ENCODE results near the gene SLC38A3. TPM values are rescaled to one million over a fixed set of nuclear protein-coding genes. Genes with fewer than 3 reads are reported as not detected.

SLC38A3 gene
- total and polyA plus RNA-seq, 2 donors (not counting 3 experiments of a cell fraction or from before 2014, with no cell fraction given) = 0.60 to 1.1 TPM

GRCh38 chr3:50269977-50270413 lies 64.9 kb downstream of the SLC38A3 start:
- CTCF ChIA-PET = interaction anchor here (1.0 to 3.7 kb wide), 7 partner anchors 10 to 75 kb away, joined by 3 to 26 read pairs (median 5); no protein-coding TSS in a partner anchor
- Histone ChIP-seq H2AFZ (ENCODE audit: low read depth, low read length) (no peak overlapping the region), H3K9me1 (replicated peaks; ENCODE audit: control insufficient read depth, extremely low read depth, insufficient read depth, low read length) (no peaks in the 10 kb centered on the region), H3K4me2 (ENCODE audit: insufficient read depth, low read length) (no peak overlapping the region), H3K27ac (ENCODE audit: insufficient read depth, low read depth, low read length) (no peak overlapping the region), H3K9ac (replicated peaks; ENCODE audit: extremely low read depth, insufficient read depth, low read length) (no peak overlapping the region), H4K20me1 (replicated peaks; ENCODE audit: control insufficient read depth, extremely low read depth, insufficient read depth, low read length) (no peaks in the 10 kb centered on the region), H3K9me3 (replicated peaks; ENCODE audit: control insufficient read depth, insufficient read depth, low read length) (no peaks in the 10 kb centered on the region), H3K27me3 (ENCODE audit: control insufficient read depth in 2 of 2, insufficient read depth in 2 of 2, low read length in 2 of 2) (peaks cover 7% of the 10 kb centered on the region in 2 experiments), H3K79me2 (ENCODE audit: control insufficient read depth, insufficient read depth, low read length) (no peaks in the 10 kb centered on the region), H3K36me3 (ENCODE audit: control insufficient read depth in 2 of 2, extremely low read depth in 1 of 2, insufficient read depth in 2 of 2, low read length in 2 of 2) (no peaks in the 10 kb centered on the region), H3K4me1 (ENCODE audit: control insufficient read depth, extremely low read depth, insufficient read depth, low read length) (peaks cover 2% of the 10 kb centered on the region), H3K4me3 (replicated peaks in 1 of 3; ENCODE audit: insufficient read depth in 1 of 3, low read depth in 1 of 3, low read length in 3 of 3) (no peak overlapping the region)
- FAIRE-seq (no peak), DNase-seq (ENCODE audit: low read depth, low spot score) (no peak)
- intact Hi-C loops (cut with micrococcal nuclease) (loop anchor here (2.0 to 10.0 kb wide), 2 partner anchors 15 to 145 kb away; no protein-coding TSS in a partner anchor), dilution Hi-C loops (cut with MboI; ENCODE audit: extremely low pct_ligation_motif_present, low sequenced_read_pairs) (no loop called here)
- POLR2A ChIA-PET = interaction anchor here (1.6 kb wide), 1 partner anchor 24 kb away, joined by 3 read pairs; no protein-coding TSS in a partner anchor
- BruUV-seq (replicated peaks) = no TSS peak
- no peak for TF ChIP-seq MYC (IDR thresholded peaks at IDR 0.05; ENCODE audit: low read depth, low read length)
- TF ChIP-seq, protein P1, sequence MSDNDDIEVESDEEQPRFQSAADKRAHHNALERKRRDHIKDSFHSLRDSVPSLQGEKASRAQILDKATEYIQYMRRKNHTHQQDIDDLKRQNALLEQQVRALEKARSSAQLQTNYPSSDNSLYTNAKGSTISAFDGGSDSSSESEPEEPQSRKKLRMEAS (IDR thresholded peaks at IDR 0.05; ENCODE audit: insufficient read depth, insufficient read length) = no peak
- no peak for TF ChIP-seq POLR2A (IDR thresholded peaks at IDR 0.05; ENCODE audit: low read depth, low read length)

GRCh38 chr3:50270422-50271224 lies 65.6 kb downstream of the SLC38A3 start:
- DNase-seq (ENCODE audit: low read depth, low spot score) = no peak
- dilution Hi-C loops (cut with MboI; ENCODE audit: extremely low pct_ligation_motif_present, low sequenced_read_pairs) (no loop called here), intact Hi-C loops (cut with micrococcal nuclease) (loop anchor here (2.0 kb wide), 1 partner anchor 16 kb away; no protein-coding TSS in a partner anchor)
- H3K4me1 ChIP-seq (ENCODE audit: control insufficient read depth, extremely low read depth, insufficient read depth, low read length) = peaks cover 2% of the 10 kb centered on the region
- no TSS peak for BruUV-seq (replicated peaks)
- no peaks in the 10 kb centered on the region for H3K79me2 ChIP-seq (ENCODE audit: control insufficient read depth, insufficient read depth, low read length)
- H3K9me3 ChIP-seq (replicated peaks; ENCODE audit: control insufficient read depth, insufficient read depth, low read length) = no peaks in the 10 kb centered on the region
- no peaks in the 10 kb centered on the region for H3K9me1 ChIP-seq (replicated peaks; ENCODE audit: control insufficient read depth, extremely low read depth, insufficient read depth, low read length)
- H3K27ac ChIP-seq (ENCODE audit: insufficient read depth, low read depth, low read length) = no peak overlapping the region
- H3K27me3 ChIP-seq (ENCODE audit: control insufficient read depth in 2 of 2, insufficient read depth in 2 of 2, low read length in 2 of 2) = peaks cover 12 to 14% of the 10 kb centered on the region in 2 experiments
- no peak for TF ChIP-seq GATA2 (IDR thresholded peaks at IDR 0.05; ENCODE audit: insufficient read depth, insufficient read length, low read depth, low read length)
- TF ChIP-seq CTCF (IDR thresholded peaks at IDR 0.05; ENCODE audit: extremely low read depth in 1 of 2, insufficient read depth in 1 of 2, low read depth in 1 of 2, low read length in 2 of 2) = no peak
- no peak overlapping the region for H3K4me2 ChIP-seq (ENCODE audit: insufficient read depth, low read length)
- POLR2A ChIA-PET = interaction anchor here (0.6 to 1.6 kb wide), 2 partner anchors 24 to 71 kb away, joined by 3 read pairs; no protein-coding TSS in a partner anchor
- H2AFZ ChIP-seq (ENCODE audit: low read depth, low read length) = no peak overlapping the region
- CTCF ChIA-PET = interaction anchor here (0.6 to 4.7 kb wide), 8 partner anchors 24 to 76 kb away, joined by 3 to 53 read pairs (median 6); no protein-coding TSS in a partner anchor
- FAIRE-seq = no peak
- no peak overlapping the region for H3K9ac ChIP-seq (replicated peaks; ENCODE audit: extremely low read depth, insufficient read depth, low read length)
- no peaks in the 10 kb centered on the region for H3K36me3 ChIP-seq (ENCODE audit: control insufficient read depth in 2 of 2, extremely low read depth in 1 of 2, insufficient read depth in 2 of 2, low read length in 2 of 2)
- H3K4me3 ChIP-seq (replicated peaks in 1 of 3; ENCODE audit: insufficient read depth in 1 of 3, low read depth in 1 of 3, low read length in 3 of 3) = no peak overlapping the region
- H4K20me1 ChIP-seq (replicated peaks; ENCODE audit: control insufficient read depth, extremely low read depth, insufficient read depth, low read length) = no peaks in the 10 kb centered on the region
